Natural killer cell (primary cell): ENCODE data around the gene C3. TPM values are rescaled to one million over a fixed set of nuclear protein-coding genes. Genes with fewer than 3 reads are reported as not detected.
"Not testable (repeated sequence)": the region's sequence is repeated elsewhere in the genome, so short reads cannot be mapped to it uniquely, and the experiment has no call there.

ENCODE experiments used
- ATAC-seq, 3 donors: fragments of 150-1000 bp in 2 of 3; fragments of 200-7000 bp in 1 of 3; cut with Tn5 transposase; 1 replicate in 1 of 3; 2 replicates in 2 of 3; pipeline ENCODE4 v1.10.0; 2021; ENCODE audit warnings: mild to moderate bottlenecking in 2 of 3, moderate library complexity in 2 of 3
- DNase-seq, 2 donors: peaks; one replicate each; pipeline versions ENCODE4 v3.0.0 to v3.0.0-alpha.2; 2013 to 2021; ENCODE audit warnings: mixed read lengths in 1 of 2
- H3K27ac ChIP-seq: one replicate; pipeline ENCODE4 v1.5.1; 2013; ENCODE audit warnings: mild to moderate bottlenecking, low read length
- H3K27me3 ChIP-seq: one replicate; pipeline ENCODE4 v1.6.1; 2013; ENCODE audit warnings: low read length; ENCODE audit not compliant: control insufficient read depth, insufficient read depth
- H3K36me3 ChIP-seq: one replicate; pipeline ENCODE4 v1.6.1; 2013; ENCODE audit warnings: low read length; ENCODE audit not compliant: control insufficient read depth, insufficient read depth
- H3K4me1 ChIP-seq: one replicate; pipeline ENCODE4 v1.6.1; 2013; ENCODE audit warnings: low read length; ENCODE audit not compliant: control insufficient read depth, insufficient read depth
- H3K4me3 ChIP-seq: one replicate; pipeline ENCODE4 v1.5.1; 2013; ENCODE audit warnings: low read length
- H3K9me3 ChIP-seq: one replicate; pipeline ENCODE4 v1.6.1; 2013; ENCODE audit warnings: low read length; ENCODE audit not compliant: control insufficient read depth, insufficient read depth
- H3K27ac Mint-ChIP-seq, 2 donors: one replicate each; pipeline ENCODE4 v1.8.0; 2022; ENCODE audit warnings: mild to moderate bottlenecking in 2 of 2, mixed read lengths in 2 of 2, moderate library complexity in 1 of 2
- H3K27me3 Mint-ChIP-seq, 2 donors: one replicate each; pipeline ENCODE4 v1.8.0; 2022; ENCODE audit warnings: low read depth in 2 of 2, mixed read lengths in 2 of 2
- H3K36me3 Mint-ChIP-seq: one replicate; pipeline ENCODE4 v1.8.0; 2022; ENCODE audit warnings: mixed read lengths
- H3K4me1 Mint-ChIP-seq, 2 donors: one replicate each; pipeline ENCODE4 v1.8.0; 2022; ENCODE audit warnings: mixed read lengths in 2 of 2
- H3K4me3 Mint-ChIP-seq: one replicate; pipeline ENCODE4 v1.8.0; 2022; ENCODE audit warnings: mild to moderate bottlenecking, moderate library complexity, mixed read lengths
- H3K9me3 Mint-ChIP-seq, 2 donors: one replicate each; pipeline ENCODE4 v1.8.0; 2022; ENCODE audit warnings: mixed read lengths in 2 of 2
- CTCF ChIP-seq: fragments of 200-600 bp; IDR thresholded peaks from one replicate; pipeline ENCODE4 v1.8.0; 2022; ENCODE audit warnings: antibody characterized with exemption
- WGBS: methylation state at CpG from one replicate; pipeline ENCODE4 v1.1.7; 2013; ENCODE audit warnings: missing lambda C conversion rate; ENCODE audit not compliant: insufficient coverage; 5-methylcytosine and 5-hydroxymethylcytosine counted together
- intact Hi-C: fragments of 100-400 bp; cut with micrococcal nuclease; formaldehyde crosslinking; loops from one replicate; pipeline ENCODE4 v1.14.2; 2022
- total RNA-seq, 4 donors: library from RNA; stranded (reverse); fragments of 120-200 nt in 1 of 4; gene quantifications; one replicate each; pipeline versions ENCODE4 v1.2.3 to v1.2.4, GENCODE V29; 2013 to 2022

C3 gene
- total RNA-seq, 3 donors from 2014 or later (not counting 1 experiment from before 2014, with no cell fraction given): 0.38 to 5.5 TPM; not detected in 1

- Mint-ChIP-seq H3K27me3 (peaks cover 23 to 27% of the 10 kb centered on the region in 2 donors), H3K27ac (peak overlapping the region in 1 of 2 donors; percentile 6), H3K9me3 (no peaks in the 10 kb centered on the region), H3K4me1 (peaks cover 7 to 17% of the 10 kb centered on the region in 2 donors), H3K4me3 (no peak overlapping the region), H3K36me3 (no peaks in the 10 kb centered on the region)
- WGBS: 14% methylated on average over 30 of the region's 30 CpGs
- H3K4me1 ChIP-seq: peaks cover 8% of the 10 kb centered on the region
- no peaks in the 10 kb centered on the region for H3K9me3 ChIP-seq
- TF ChIP-seq CTCF: no peak
- peaks cover 3% of the 10 kb centered on the region for H3K27me3 ChIP-seq
- peak in 1 of 2 donors; percentile 42 for DNase-seq
- H3K27ac ChIP-seq: no peak overlapping the region
- ATAC-seq: peak in 2 of 3 donors; percentile 40 to 49
- no peak overlapping the region for H3K4me3 ChIP-seq
- H3K36me3 ChIP-seq: no peaks in the 10 kb centered on the region
- intact Hi-C loops: no loop called here
These were observed 10.0 kb downstream of the C3 start for GRCh38 chr19:6710273-6711077.

- no peak for DNase-seq
These were observed 10.9 kb downstream of the C3 start for GRCh38 chr19:6709549-6709948.

GRCh38 chr19:6708913-6709312, 11.5 kb downstream of the C3 start:
- peaks cover 23 to 27% of the 10 kb centered on the region in 2 donors for H3K27me3 Mint-ChIP-seq
- H3K9me3 Mint-ChIP-seq, H3K9me3 ChIP-seq, H3K4me1 ChIP-seq, intact Hi-C loops, H3K36me3 Mint-ChIP-seq, H3K27ac Mint-ChIP-seq, H3K27ac ChIP-seq, H3K4me3 Mint-ChIP-seq, ATAC-seq, H3K27me3 ChIP-seq, DNase-seq, H3K4me3 ChIP-seq, H3K36me3 ChIP-seq: not testable (repeated sequence)
- H3K4me1 Mint-ChIP-seq: peaks cover 7 to 17% of the 10 kb centered on the region in 2 donors
- 92% methylated on average over 12 of the region's 12 CpGs for WGBS

More at GRCh38 chr19:6709549-6709948, 10.9 kb downstream of the C3 start:
- Histone ChIP-seq H3K36me3 (no peaks in the 10 kb centered on the region), H3K27ac (no peak overlapping the region), H3K27me3 (peaks cover 3% of the 10 kb centered on the region), H3K9me3 (no peaks in the 10 kb centered on the region), H3K4me3 (no peak overlapping the region), H3K4me1 (peaks cover 8% of the 10 kb centered on the region)
- 45% methylated on average over 14 of the region's 14 CpGs for WGBS
- H3K4me3 Mint-ChIP-seq: no peak overlapping the region
- no peak for TF ChIP-seq CTCF
- peaks cover 23 to 27% of the 10 kb centered on the region in 2 donors for H3K27me3 Mint-ChIP-seq
- intact Hi-C loops: no loop called here
- H3K4me1 Mint-ChIP-seq: peaks cover 7 to 17% of the 10 kb centered on the region in 2 donors
- H3K9me3 Mint-ChIP-seq: no peaks in the 10 kb centered on the region
- no peaks in the 10 kb centered on the region for H3K36me3 Mint-ChIP-seq
- H3K27ac Mint-ChIP-seq: peak overlapping the region in 1 of 2 donors; percentile 6
- ATAC-seq: no peak

DNA sequence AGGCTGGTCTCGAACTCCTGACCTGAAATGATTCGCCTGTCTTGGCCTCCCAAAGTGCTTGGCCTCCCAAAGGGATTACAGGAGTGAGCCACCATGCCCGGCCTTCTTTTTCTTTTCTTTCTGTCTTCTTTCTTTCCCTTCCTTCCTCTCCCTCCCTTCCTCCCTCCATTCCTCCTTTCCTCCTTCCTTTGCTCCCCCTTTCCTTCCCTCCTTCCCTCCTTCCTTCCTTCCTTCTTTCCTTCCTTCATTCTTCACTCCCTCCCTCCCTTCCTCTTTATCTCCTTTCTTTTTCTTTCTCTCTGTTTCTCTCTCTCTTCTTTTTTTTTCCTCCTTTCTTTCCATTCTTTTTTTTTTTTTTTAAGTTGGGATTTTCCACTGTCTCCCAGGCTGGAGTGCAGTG, 12.1 kb downstream of the C3 start:
- Mint-ChIP-seq H3K27me3 (peaks cover 23 to 27% of the 10 kb centered on the region in 2 donors), H3K4me3 (no peak overlapping the region), H3K36me3 (no peaks in the 10 kb centered on the region), H3K27ac (no peak overlapping the region), H3K9me3 (no peaks in the 10 kb centered on the region), H3K4me1 (peaks cover 7 to 17% of the 10 kb centered on the region in 2 donors)
- WGBS: 85% methylated on average over 3 of the region's 3 CpGs
- TF ChIP-seq CTCF: no peak
- no peak for ATAC-seq
- Histone ChIP-seq H3K27me3 (peaks cover 3% of the 10 kb centered on the region), H3K27ac (no peak overlapping the region), H3K36me3 (no peaks in the 10 kb centered on the region), H3K4me3 (no peak overlapping the region), H3K4me1 (peaks cover 8% of the 10 kb centered on the region), H3K9me3 (no peaks in the 10 kb centered on the region)
- intact Hi-C loops: no loop called here
- DNase-seq: no peak
